Skeletal muscle satellite cell (primary cell): Measurements from ENCODE around the gene TIMP4.

Source experiments
- H3K27me3 ChIP-seq: 2 replicates; pipeline ENCODE4 v1.7.0; 2013; ENCODE audit warnings: low read length; ENCODE audit not compliant: control insufficient read depth, insufficient read depth
- H3K36me3 ChIP-seq: 2 replicates; pipeline ENCODE4 v1.7.0; 2013; ENCODE audit warnings: mild to moderate bottlenecking, control low read depth, low read length; ENCODE audit not compliant: insufficient read depth
- H3K4me1 ChIP-seq: 2 replicates; pipeline ENCODE4 v1.7.0; 2013; ENCODE audit warnings: low read length; ENCODE audit not compliant: control insufficient read depth, insufficient read depth
- H3K4me2 ChIP-seq: 2 replicates; pipeline ENCODE4 v1.7.0; 2013; ENCODE audit warnings: mild to moderate bottlenecking, low read length
- H3K4me3 ChIP-seq: 2 replicates; pipeline ENCODE4 v1.7.0; 2013; ENCODE audit warnings: low read length
- H3K9ac ChIP-seq: 2 replicates; pipeline ENCODE4 v1.7.0; 2013; ENCODE audit warnings: mild to moderate bottlenecking, low read depth, low read length, moderate library complexity
- H3K9me3 ChIP-seq: replicated peaks from 2 replicates; pipeline ENCODE4 v1.7.0; 2013; ENCODE audit warnings: mild to moderate bottlenecking, control low read depth, low read length

The TIMP4 gene

DNA sequence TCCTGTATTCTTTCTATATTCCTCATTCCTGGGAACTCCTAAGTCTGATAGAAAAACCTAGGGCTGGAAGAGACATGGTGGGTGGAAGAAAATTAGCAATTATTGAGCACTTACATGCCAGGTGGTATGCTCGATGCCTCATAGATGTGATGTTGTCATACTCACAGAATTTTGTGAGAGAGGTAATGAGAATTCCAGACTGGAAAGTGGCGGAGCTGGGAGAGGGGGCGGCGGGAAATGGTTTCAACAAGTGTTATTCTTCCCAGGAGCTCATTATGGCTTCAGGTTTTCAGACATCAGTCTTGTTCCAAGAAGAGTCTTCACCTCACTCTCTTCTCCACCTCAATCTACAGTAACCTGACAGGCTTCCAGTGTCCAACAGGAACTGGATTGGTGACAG is 16.2 kb downstream of the TIMP4 start:
- Histone ChIP-seq H3K4me1 (peaks cover 18% of the 10 kb centered on the region), H3K36me3 (no peaks in the 10 kb centered on the region)

GRCh38 chr3:12141350-12141749 is 17.4 kb downstream of the TIMP4 start:
- Histone ChIP-seq H3K4me2 (no peak overlapping the region), H3K4me3 (no peak overlapping the region), H3K36me3 (no peaks in the 10 kb centered on the region)

More for the DNA sequence above, 16.2 kb downstream of the TIMP4 start:
- Histone ChIP-seq H3K9ac (no peak overlapping the region), H3K9me3 (no peaks in the 10 kb centered on the region), H3K4me3 (no peak overlapping the region), H3K27me3 (no peaks in the 10 kb centered on the region), H3K4me2 (no peak overlapping the region)

DNA sequence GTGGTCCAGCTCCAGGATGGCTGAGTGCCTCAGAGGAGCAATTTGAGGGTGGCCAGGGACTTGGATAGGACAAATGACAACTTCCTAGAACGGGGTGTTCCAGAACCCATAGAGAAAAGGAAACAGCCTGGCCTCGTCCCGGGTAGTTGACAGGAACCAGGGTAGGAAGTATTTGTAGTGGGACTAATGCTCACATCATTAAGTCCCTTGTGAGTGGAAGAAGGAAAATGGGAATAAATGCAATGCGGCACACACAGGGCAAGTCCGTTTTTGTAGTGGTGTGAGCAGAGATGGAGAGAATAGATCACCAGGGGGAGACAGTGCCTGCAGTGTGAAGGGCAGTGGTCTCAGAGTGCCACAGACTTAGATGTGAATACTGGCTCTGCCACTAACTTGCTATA is 19.6 kb downstream of the TIMP4 start:
- H3K9ac ChIP-seq: no peak overlapping the region
- no peaks in the 10 kb centered on the region for H3K9me3 ChIP-seq
- no peak overlapping the region for H3K4me2 ChIP-seq
- H3K27me3 ChIP-seq: peaks cover 5% of the 10 kb centered on the region
- peaks cover 9% of the 10 kb centered on the region for H3K4me1 ChIP-seq
- no peak overlapping the region for H3K4me3 ChIP-seq
- H3K36me3 ChIP-seq: no peaks in the 10 kb centered on the region

More at GRCh38 chr3:12141350-12141749, 17.4 kb downstream of the TIMP4 start:
- peaks cover 18% of the 10 kb centered on the region for H3K4me1 ChIP-seq
- no peaks in the 10 kb centered on the region for H3K9me3 ChIP-seq
- no peak overlapping the region for H3K9ac ChIP-seq
- no peaks in the 10 kb centered on the region for H3K27me3 ChIP-seq

- H3K36me3 ChIP-seq: no peaks in the 10 kb centered on the region
- peaks cover 15% of the 10 kb centered on the region for H3K27me3 ChIP-seq
- no peak overlapping the region for H3K4me2 ChIP-seq
- H3K4me3 ChIP-seq: no peak overlapping the region
- no peaks in the 10 kb centered on the region for H3K9me3 ChIP-seq
- no peaks in the 10 kb centered on the region for H3K4me1 ChIP-seq
- H3K9ac ChIP-seq: no peak overlapping the region
Observed at GRCh38 chr3:12138044-12138443, 20.7 kb downstream of the TIMP4 start.

GRCh38 chr3:12136371-12136770 is 22.3 kb downstream of the TIMP4 start:
- Histone ChIP-seq H3K36me3 (no peaks in the 10 kb centered on the region), H3K4me2 (no peak overlapping the region), H3K4me1 (no peaks in the 10 kb centered on the region), H3K4me3 (no peak overlapping the region), H3K9me3 (no peaks in the 10 kb centered on the region), H3K9ac (no peak overlapping the region), H3K27me3 (peaks cover 32% of the 10 kb centered on the region)

GRCh38 chr3:12135029-12135657 is 23.6 kb downstream of the TIMP4 start:
- Histone ChIP-seq H3K4me2 (no peak overlapping the region), H3K4me3 (no peak overlapping the region), H3K9ac (no peak overlapping the region), H3K36me3 (no peaks in the 10 kb centered on the region), H3K9me3 (no peaks in the 10 kb centered on the region), H3K4me1 (no peaks in the 10 kb centered on the region), H3K27me3 (peaks cover 44% of the 10 kb centered on the region)

DNA sequence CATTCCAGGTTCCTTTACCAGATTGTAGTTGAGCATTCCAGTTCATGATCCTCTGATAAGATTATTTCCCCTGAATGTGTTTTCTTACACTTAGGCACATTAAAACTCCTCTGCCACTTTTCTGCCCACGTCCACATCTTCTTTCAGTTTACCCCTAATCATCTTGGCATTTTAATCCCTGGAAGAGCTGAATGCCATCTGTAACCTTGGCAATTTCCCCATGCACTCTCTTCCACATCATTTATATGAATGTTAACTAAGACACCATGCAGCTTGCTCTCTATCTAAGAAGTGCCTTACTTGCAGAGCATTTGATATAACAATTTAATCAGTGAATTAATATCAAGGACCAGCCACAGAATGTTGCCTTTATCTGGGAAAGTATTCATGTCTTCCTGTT is 25.8 kb downstream of the TIMP4 start:
- no peaks in the 10 kb centered on the region for H3K9me3 ChIP-seq
- no peak overlapping the region for H3K4me2 ChIP-seq
- no peak overlapping the region for H3K9ac ChIP-seq
- H3K36me3 ChIP-seq: no peaks in the 10 kb centered on the region
- peaks cover 63% of the 10 kb centered on the region for H3K27me3 ChIP-seq
- no peaks in the 10 kb centered on the region for H3K4me1 ChIP-seq
- no peak overlapping the region for H3K4me3 ChIP-seq

GRCh38 chr3:12131351-12132090 is 27.2 kb downstream of the TIMP4 start:
- Histone ChIP-seq H3K9me3 (no peaks in the 10 kb centered on the region), H3K9ac (no peak overlapping the region), H3K36me3 (no peaks in the 10 kb centered on the region), H3K27me3 (peaks cover 75% of the 10 kb centered on the region), H3K4me1 (no peaks in the 10 kb centered on the region), H3K4me2 (no peak overlapping the region), H3K4me3 (no peak overlapping the region)

DNA sequence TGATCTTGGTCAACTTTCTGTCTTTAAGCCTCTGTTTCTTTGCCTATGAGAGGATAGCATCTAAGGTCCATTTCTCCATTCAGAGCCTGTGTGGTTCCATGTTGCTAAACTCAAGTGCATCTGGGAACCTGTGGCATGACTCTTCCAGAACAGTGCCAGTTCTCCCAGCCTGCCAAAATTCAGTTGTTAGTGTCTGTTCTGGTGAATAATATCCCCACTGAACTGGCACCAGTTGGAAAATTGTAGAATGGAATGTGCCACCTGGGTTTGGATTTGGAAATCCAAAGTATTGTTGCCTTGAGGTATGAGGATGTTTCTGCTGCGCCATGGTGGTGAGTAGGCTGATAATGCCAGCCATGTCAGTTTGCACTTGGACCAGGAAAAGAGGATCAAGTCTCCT is 31.3 kb downstream of the TIMP4 start:
- H3K4me2 ChIP-seq: no peak overlapping the region
- H3K36me3 ChIP-seq: no peaks in the 10 kb centered on the region
- H3K9ac ChIP-seq: no peak overlapping the region

DNA sequence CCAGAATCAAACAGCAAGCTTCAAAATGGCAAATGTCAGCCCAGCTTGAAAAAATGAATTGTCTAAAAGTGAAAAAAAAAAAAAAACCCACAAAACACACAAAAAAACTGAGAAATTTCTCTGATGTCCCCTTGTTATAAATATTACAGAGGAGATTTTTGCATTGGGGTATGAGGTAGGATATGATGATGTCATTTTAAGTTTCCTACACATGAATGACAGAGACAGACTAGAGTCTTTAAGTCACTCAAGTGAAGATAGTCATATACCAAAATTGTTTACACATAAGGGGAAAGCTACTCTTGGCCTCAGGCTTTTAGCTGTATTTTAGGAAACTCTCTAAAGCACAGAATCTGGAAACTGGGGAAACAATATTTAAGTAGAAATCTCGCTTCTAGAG is 32.9 kb downstream of the TIMP4 start:
- Histone ChIP-seq H3K4me1 (no peaks in the 10 kb centered on the region), H3K27me3 (peaks cover 51% of the 10 kb centered on the region), H3K4me3 (no peak overlapping the region), H3K36me3 (no peaks in the 10 kb centered on the region), H3K9me3 (no peaks in the 10 kb centered on the region), H3K9ac (no peak overlapping the region), H3K4me2 (no peak overlapping the region)

More for the DNA sequence above, 31.3 kb downstream of the TIMP4 start:
- Histone ChIP-seq H3K4me3 (no peak overlapping the region), H3K27me3 (peaks cover 60% of the 10 kb centered on the region), H3K9me3 (no peaks in the 10 kb centered on the region), H3K4me1 (no peaks in the 10 kb centered on the region)

- H3K27me3 ChIP-seq: peaks cover 38% of the 10 kb centered on the region
- H3K36me3 ChIP-seq: no peaks in the 10 kb centered on the region
Observed at GRCh38 chr3:12121466-12121865, 37.2 kb downstream of the TIMP4 start.

More at GRCh38 chr3:12121466-12121865, 37.2 kb downstream of the TIMP4 start:
- Histone ChIP-seq H3K4me1 (no peaks in the 10 kb centered on the region), H3K4me2 (no peak overlapping the region), H3K4me3 (no peak overlapping the region), H3K9me3 (no peaks in the 10 kb centered on the region), H3K9ac (no peak overlapping the region)
